Measurements from ENCODE around the gene CACNG5. TPM values are rescaled to one million over a fixed set of nuclear protein-coding genes. Genes with fewer than 3 reads are reported as not detected.

The CACNG5 gene
- polyA plus RNA-seq, 3 donors = not detected

GRCh38 chr17:66817750-66818149 is 17.2 kb upstream of the CACNG5 start:
- Histone ChIP-seq H3K9me3 (replicated peaks in 1 of 2; ENCODE audit: control insufficient read depth in 1 of 2, insufficient read depth in 1 of 2, low read length in 2 of 2) (peaks cover 7 to 8% of the 10 kb centered on the region in 2 donors), H3K9ac (ENCODE audit: insufficient read depth, low read length, poor library complexity, severe bottlenecking) (no peak overlapping the region), H3K36me3 (replicated peaks in 1 of 2; ENCODE audit: control insufficient read depth in 1 of 2, insufficient read depth in 2 of 2, low read length in 2 of 2) (no peaks in the 10 kb centered on the region), H3K27ac (ENCODE audit: low read depth in 1 of 2, low read length in 2 of 2) (no peak overlapping the region), H2AFZ (ENCODE audit: insufficient read depth, low read depth, low read length, poor library complexity, severe bottlenecking) (no peak overlapping the region), H4K20me1 (ENCODE audit: insufficient read depth, low read length) (no peaks in the 10 kb centered on the region), H3K4me2 (replicated peaks; ENCODE audit: extremely low read depth, low read length, poor library complexity, severe bottlenecking) (no peak overlapping the region), H3K4me1 (ENCODE audit: control insufficient read depth in 1 of 2, insufficient read depth in 2 of 2, low read length in 2 of 2) (no peaks in the 10 kb centered on the region), H3K27me3 (ENCODE audit: control insufficient read depth in 2 of 2, insufficient read depth in 2 of 2, low read length in 2 of 2) (no peaks in the 10 kb centered on the region), H3K79me2 (ENCODE audit: insufficient read depth, low read length) (no peaks in the 10 kb centered on the region), H3K4me3 (replicated peaks in 1 of 3; ENCODE audit: low read depth in 2 of 3, low read length in 3 of 3) (no peak overlapping the region)
- intact Hi-C loops (cut with micrococcal nuclease) = no loop called here
- Mint-ChIP-seq H3K27ac (no peak overlapping the region), H3K9me3 (peaks cover 4 to 19% (median 10%) of the 10 kb centered on the region in 7 donors), H3K36me3 (no peaks in the 10 kb centered on the region), H3K4me3 (no peak overlapping the region), H3K4me1 (no peaks in the 10 kb centered on the region), H3K27me3 (ENCODE audit: low read depth in 3 of 3) (peaks cover 4 to 8% (median 7%) of the 10 kb centered on the region in 3 donors)
- 100% methylated on average over 1 of the region's 1 CpG for WGBS (ENCODE audit: insufficient coverage)
- TF ChIP-seq CTCF (IDR thresholded peaks at IDR 0.05) = no peak
- DNase-seq = no peak

GRCh38 chr17:66819466-66819865 is 15.5 kb upstream of the CACNG5 start:
- Histone ChIP-seq H3K4me1 (ENCODE audit: control insufficient read depth in 1 of 2, insufficient read depth in 2 of 2, low read length in 2 of 2) (no peaks in the 10 kb centered on the region), H3K36me3 (replicated peaks in 1 of 2; ENCODE audit: control insufficient read depth in 1 of 2, insufficient read depth in 2 of 2, low read length in 2 of 2) (no peaks in the 10 kb centered on the region), H2AFZ (ENCODE audit: insufficient read depth, low read depth, low read length, poor library complexity, severe bottlenecking) (no peak overlapping the region), H3K27me3 (ENCODE audit: control insufficient read depth in 2 of 2, insufficient read depth in 2 of 2, low read length in 2 of 2) (no peaks in the 10 kb centered on the region), H3K9ac (ENCODE audit: insufficient read depth, low read length, poor library complexity, severe bottlenecking) (no peak overlapping the region), H4K20me1 (ENCODE audit: insufficient read depth, low read length) (no peaks in the 10 kb centered on the region), H3K4me2 (replicated peaks; ENCODE audit: extremely low read depth, low read length, poor library complexity, severe bottlenecking) (no peak overlapping the region), H3K4me3 (replicated peaks in 1 of 3; ENCODE audit: low read depth in 2 of 3, low read length in 3 of 3) (no peak overlapping the region), H3K27ac (ENCODE audit: low read depth in 1 of 2, low read length in 2 of 2) (no peak overlapping the region), H3K79me2 (ENCODE audit: insufficient read depth, low read length) (no peaks in the 10 kb centered on the region), H3K9me3 (replicated peaks in 1 of 2; ENCODE audit: control insufficient read depth in 1 of 2, insufficient read depth in 1 of 2, low read length in 2 of 2) (peaks cover 7 to 8% of the 10 kb centered on the region in 2 donors)
- Mint-ChIP-seq H3K9me3 (peaks cover 4 to 19% (median 10%) of the 10 kb centered on the region in 7 donors), H3K36me3 (no peaks in the 10 kb centered on the region), H3K4me1 (no peaks in the 10 kb centered on the region), H3K4me3 (no peak overlapping the region), H3K27ac (peak overlapping the region in 1 of 7 donors; percentile 35), H3K27me3 (ENCODE audit: low read depth in 3 of 3) (peaks cover 6 to 7% (median 6%) of the 10 kb centered on the region in 3 donors)
- WGBS (ENCODE audit: insufficient coverage) = 93% methylated on average over 6 of the region's 6 CpGs
- intact Hi-C loops (cut with micrococcal nuclease) = no loop called here
- TF ChIP-seq CTCF (IDR thresholded peaks at IDR 0.05) = no peak
- no peak for DNase-seq

Data from CD14-positive monocyte (primary cell).